SH-SY5Y (cell line): Measurements from ENCODE around the gene EEF1AKMT2.

Source experiments
- GATA2 ChIP-seq: IDR thresholded peaks from 2 replicates; pipeline ENCODE4 v1.6.1; 2011; ENCODE audit warnings: mild to moderate bottlenecking, low read depth, low read length
- GATA3 ChIP-seq: IDR thresholded peaks from 2 replicates; pipeline ENCODE4 v1.6.1; 2011; ENCODE audit warnings: low read depth, mild to moderate bottlenecking, low read length, moderate library complexity

Gene EEF1AKMT2

GRCh38 chr10:124735491-124736286 is 56.0 kb downstream of the EEF1AKMT2 start:
- TF ChIP-seq GATA3 (no peak), GATA2 (no peak)

GRCh38 chr10:124734311-124735166 is 57.1 kb downstream of the EEF1AKMT2 start:
- TF ChIP-seq GATA2 = no peak
- TF ChIP-seq GATA3 = no peak

GRCh38 chr10:124733571-124734245 is 58.0 kb downstream of the EEF1AKMT2 start:
- TF ChIP-seq GATA2 (no peak), GATA3 (no peak)

GRCh38 chr10:124732931-124733570 is 58.6 kb downstream of the EEF1AKMT2 start:
- TF ChIP-seq GATA3 = no peak
- TF ChIP-seq GATA2 = no peak

- TF ChIP-seq GATA3 = no peak
- TF ChIP-seq GATA2 = no peak
These were observed 60.1 kb downstream of the EEF1AKMT2 start for GRCh38 chr10:124731551-124731950.

- TF ChIP-seq GATA3 (no peak), GATA2 (no peak)
These were observed 60.9 kb downstream of the EEF1AKMT2 start for GRCh38 chr10:124730790-124731189.

GRCh38 chr10:124728830-124729661 is 62.6 kb downstream of the EEF1AKMT2 start:
- no peak for TF ChIP-seq GATA3
- TF ChIP-seq GATA2 = no peak

- TF ChIP-seq GATA2 = no peak
- TF ChIP-seq GATA3 = no peak
These were observed 63.4 kb downstream of the EEF1AKMT2 start for GRCh38 chr10:124728071-124728829.

- TF ChIP-seq GATA3 (no peak), GATA2 (peak; percentile 42; the same call in 1 of the 2 replicates)
These were observed 64.2 kb downstream of the EEF1AKMT2 start for GRCh38 chr10:124727361-124727960.

- no peak for TF ChIP-seq GATA3
- no peak for TF ChIP-seq GATA2
These were observed 65.9 kb downstream of the EEF1AKMT2 start for GRCh38 chr10:124725791-124726190.

GRCh38 chr10:124725171-124725631 is 66.5 kb downstream of the EEF1AKMT2 start:
- TF ChIP-seq GATA3 = no peak
- TF ChIP-seq GATA2 = no peak
